ENCODE data around the gene NPB. TPM values are rescaled to one million over a fixed set of nuclear protein-coding genes. Genes with fewer than 3 reads are reported as not detected.

The NPB gene
- total RNA-seq, 6 donors from 2014 or later = 0.37 to 1.8 (median 0.94) TPM; not detected in 3

DNA sequence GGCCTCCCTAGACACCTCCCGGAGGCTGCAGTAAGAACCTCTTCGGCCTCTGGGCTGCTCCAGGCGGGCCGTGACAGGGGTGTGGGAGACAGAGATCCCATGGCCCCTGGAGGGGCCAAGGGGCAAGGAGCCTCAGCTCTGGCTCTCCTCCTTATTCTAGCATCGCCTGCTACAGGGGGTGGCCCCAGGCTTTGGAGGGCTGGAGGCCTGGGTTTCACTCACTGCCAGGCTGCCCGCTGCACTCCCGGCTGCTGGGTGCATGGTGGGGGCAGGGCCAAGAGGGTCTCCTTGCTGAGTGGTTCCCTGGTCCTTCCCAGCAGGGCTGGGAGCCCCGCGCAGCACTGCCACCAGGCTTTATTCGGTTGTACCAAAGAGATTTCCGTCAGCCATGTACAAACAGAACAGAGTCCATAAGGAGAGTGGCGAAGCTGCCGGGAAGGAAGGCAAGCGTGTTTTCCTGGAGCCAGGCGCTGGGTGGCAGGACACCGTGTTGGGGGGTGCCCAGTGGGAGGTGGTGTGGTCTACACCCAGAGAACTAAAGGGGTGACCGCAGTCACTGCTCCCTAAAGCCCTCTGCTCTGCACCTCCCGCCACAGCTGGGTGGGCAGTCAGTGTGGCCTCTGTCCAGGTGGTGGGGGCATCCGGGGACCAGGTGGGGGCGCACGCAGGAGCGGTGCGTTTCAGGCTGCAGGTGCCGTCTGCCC lies 2.0 kb downstream of the NPB start:
- Histone ChIP-seq H3K4me1 (peaks cover 12 to 22% (median 14%) of the 10 kb centered on the region in 4 donors), H3K27me3 (no peaks in the 10 kb centered on the region), H3K9me3 (no peaks in the 10 kb centered on the region), H3K27ac (no peak overlapping the region), H3K36me3 (peaks cover 0 to 65% (median 49%) of the 10 kb centered on the region in 4 donors), H3K4me3 (no peak overlapping the region)
- 95 to 97% methylated on average over 19 to 20 of the region's 24 CpGs for WGBS, 2 donors
- ATAC-seq (ENCODE audit: low FRiP score in 2 of 2) = no peak
- no peak for TF ChIP-seq POLR2AphosphoS5 (IDR thresholded peaks at IDR 0.05)
- TF ChIP-seq, protein P1, sequence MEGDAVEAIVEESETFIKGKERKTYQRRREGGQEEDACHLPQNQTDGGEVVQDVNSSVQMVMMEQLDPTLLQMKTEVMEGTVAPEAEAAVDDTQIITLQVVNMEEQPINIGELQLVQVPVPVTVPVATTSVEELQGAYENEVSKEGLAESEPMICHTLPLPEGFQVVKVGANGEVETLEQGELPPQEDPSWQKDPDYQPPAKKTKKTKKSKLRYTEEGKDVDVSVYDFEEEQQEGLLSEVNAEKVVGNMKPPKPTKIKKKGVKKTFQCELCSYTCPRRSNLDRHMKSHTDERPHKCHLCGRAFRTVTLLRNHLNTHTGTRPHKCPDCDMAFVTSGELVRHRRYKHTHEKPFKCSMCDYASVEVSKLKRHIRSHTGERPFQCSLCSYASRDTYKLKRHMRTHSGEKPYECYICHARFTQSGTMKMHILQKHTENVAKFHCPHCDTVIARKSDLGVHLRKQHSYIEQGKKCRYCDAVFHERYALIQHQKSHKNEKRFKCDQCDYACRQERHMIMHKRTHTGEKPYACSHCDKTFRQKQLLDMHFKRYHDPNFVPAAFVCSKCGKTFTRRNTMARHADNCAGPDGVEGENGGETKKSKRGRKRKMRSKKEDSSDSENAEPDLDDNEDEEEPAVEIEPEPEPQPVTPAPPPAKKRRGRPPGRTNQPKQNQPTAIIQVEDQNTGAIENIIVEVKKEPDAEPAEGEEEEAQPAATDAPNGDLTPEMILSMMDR (IDR thresholded peaks at IDR 0.05) = no peak
- TF ChIP-seq EP300 (IDR thresholded peaks at IDR 0.05) = no peak
- TF ChIP-seq POLR2A (IDR thresholded peaks at IDR 0.05) = no peak
- peak in 1 of 2 donors; percentile 69 for DNase-seq

DNA sequence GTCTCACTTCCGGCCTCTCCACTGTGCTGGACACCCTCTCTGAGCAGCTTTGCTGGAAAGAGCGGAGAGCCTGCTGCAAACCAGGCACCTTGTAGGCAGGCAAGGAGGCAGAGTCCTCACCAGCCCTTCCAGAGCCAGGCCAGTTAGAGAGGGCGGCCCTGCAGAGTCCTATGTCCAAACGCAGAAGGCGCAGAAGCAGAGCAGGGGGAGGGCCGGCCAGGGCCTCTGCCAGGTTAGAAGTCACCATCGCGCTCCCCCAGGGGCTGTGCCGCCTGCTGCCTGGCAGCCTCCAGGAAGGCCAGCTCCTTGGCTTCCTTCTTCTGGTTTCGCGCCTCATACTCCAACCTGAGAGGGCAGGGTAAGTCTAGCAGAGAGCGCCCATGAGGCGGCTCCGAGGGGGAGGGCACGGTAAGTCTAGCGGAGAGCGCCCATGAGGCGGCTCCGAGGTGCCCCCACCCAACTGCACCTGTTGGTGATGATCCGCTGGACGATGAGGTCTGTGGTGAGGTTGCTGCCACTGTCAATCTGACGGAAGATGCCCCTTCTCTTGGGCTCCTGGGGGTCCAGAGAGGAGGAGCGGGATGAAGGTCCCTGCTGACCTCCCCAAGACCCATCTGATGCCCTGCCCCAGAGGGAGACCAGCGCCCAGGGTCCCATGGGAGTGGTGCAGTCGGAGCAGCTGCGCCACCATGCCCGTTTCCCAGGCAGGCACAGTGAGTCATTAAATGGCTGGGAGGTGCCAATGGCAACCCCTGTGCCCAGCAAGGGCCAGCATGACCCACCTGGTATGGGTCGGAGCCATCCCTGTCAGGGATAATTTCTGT lies 2.8 kb downstream of the NPB start:
- TF ChIP-seq POLR2A (IDR thresholded peaks at IDR 0.05) (no peak), EP300 (IDR thresholded peaks at IDR 0.05) (no peak), POLR2AphosphoS5 (IDR thresholded peaks at IDR 0.05) (no peak)
- TF ChIP-seq, protein P1 (IDR thresholded peaks at IDR 0.05) = no peak
- H3K36me3 ChIP-seq = peaks cover 0 to 58% (median 44%) of the 10 kb centered on the region in 4 donors
- peak in 1 of 2 donors; percentile 74 for DNase-seq
- 94 to 100% methylated on average over 4 to 26 of the region's 28 CpGs for WGBS, 2 donors
- no peaks in the 10 kb centered on the region for H3K27me3 ChIP-seq
- no peaks in the 10 kb centered on the region for H3K9me3 ChIP-seq
- peaks cover 12 to 25% (median 17%) of the 10 kb centered on the region in 4 donors for H3K4me1 ChIP-seq
- ATAC-seq (ENCODE audit: low FRiP score in 2 of 2) = no peak
- H3K4me3 ChIP-seq = no peak overlapping the region
- no peak overlapping the region for H3K27ac ChIP-seq

DNA sequence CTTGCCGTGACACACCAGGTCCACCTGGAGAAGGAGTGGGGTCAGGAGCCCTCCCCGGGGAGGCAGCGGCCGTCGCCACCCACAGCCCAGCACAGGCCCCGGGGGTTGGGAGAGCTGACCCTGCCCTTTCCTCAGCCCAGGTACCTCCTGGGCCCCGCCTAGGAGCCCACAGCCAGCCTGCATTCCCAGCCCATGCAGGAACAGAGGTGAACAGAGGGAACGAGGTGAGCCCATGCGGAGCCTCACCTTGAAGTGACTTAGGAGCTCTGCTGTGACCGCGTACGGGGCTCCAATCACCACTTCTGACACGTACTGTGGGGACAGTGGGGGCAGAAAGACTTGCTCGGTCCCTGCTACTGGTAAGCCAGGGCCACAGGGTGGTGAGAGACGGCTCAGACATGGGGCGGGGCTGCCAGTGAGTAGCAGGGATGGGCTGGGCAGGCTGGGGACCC lies 3.4 kb downstream of the NPB start:
- 90 to 94% methylated on average over 4 to 16 of the region's 16 CpGs for WGBS, 2 donors
- no peaks in the 10 kb centered on the region for H3K27me3 ChIP-seq

DNA sequence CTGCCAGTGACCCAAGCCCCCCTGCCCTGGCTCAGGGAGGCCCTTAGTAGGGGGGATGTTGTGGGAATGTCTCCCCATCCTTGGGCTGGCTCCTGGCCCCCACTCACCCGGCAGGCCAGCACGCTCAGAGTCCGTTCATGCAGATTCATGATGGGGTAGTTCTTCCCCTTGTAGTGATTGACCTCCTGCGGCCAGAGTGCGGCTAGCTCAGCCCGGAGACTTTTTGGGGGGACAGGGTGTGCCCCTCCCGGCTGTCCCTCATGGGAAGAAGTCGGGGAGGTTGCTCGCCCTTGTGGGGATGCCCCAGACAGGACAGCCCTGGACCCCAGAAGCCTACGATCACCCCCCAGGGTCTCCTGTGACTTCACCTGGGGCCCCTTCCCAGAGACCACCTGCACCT lies 4.0 kb downstream of the NPB start:
- Histone ChIP-seq H3K4me1 (peaks cover 20 to 37% (median 26%) of the 10 kb centered on the region in 4 donors), H3K27ac (no peak overlapping the region), H3K9me3 (no peaks in the 10 kb centered on the region), H3K27me3 (no peaks in the 10 kb centered on the region), H3K36me3 (peaks cover 0 to 47% (median 38%) of the 10 kb centered on the region in 4 donors), H3K4me3 (no peak overlapping the region)
- ATAC-seq (ENCODE audit: low FRiP score in 2 of 2) = no peak
- TF ChIP-seq, protein P1 (IDR thresholded peaks at IDR 0.05) = no peak
- TF ChIP-seq EP300 (IDR thresholded peaks at IDR 0.05) (no peak), POLR2A (IDR thresholded peaks at IDR 0.05) (no peak), POLR2AphosphoS5 (IDR thresholded peaks at IDR 0.05) (no peak)
- WGBS, 2 donors = 93 to 94% methylated on average over 3 to 9 of the region's 10 CpGs
- peak in 1 of 2 donors; percentile 60 for DNase-seq

More for the DNA sequence above, 3.4 kb downstream of the NPB start:
- Histone ChIP-seq H3K4me1 (peaks cover 18 to 32% (median 23%) of the 10 kb centered on the region in 4 donors), H3K4me3 (no peak overlapping the region), H3K36me3 (peaks cover 0 to 51% (median 40%) of the 10 kb centered on the region in 4 donors), H3K27ac (no peak overlapping the region), H3K9me3 (no peaks in the 10 kb centered on the region)
- peak in 1 of 2 donors; percentile 71 for DNase-seq
- no peak for TF ChIP-seq EP300 (IDR thresholded peaks at IDR 0.05)
- TF ChIP-seq, protein P1 (IDR thresholded peaks at IDR 0.05) = no peak
- TF ChIP-seq POLR2A (IDR thresholded peaks at IDR 0.05) = no peak
- TF ChIP-seq POLR2AphosphoS5 (IDR thresholded peaks at IDR 0.05) = no peak
- no peak for ATAC-seq (ENCODE audit: low FRiP score in 2 of 2)
